ENCODE results near the gene HSPA1L.
A peak's percentile ranks its signal among the peaks of the same experiment; 100 is the strongest.
"Not testable (repeated sequence)": the region's sequence is repeated elsewhere in the genome, so short reads cannot be mapped to it uniquely, and the experiment has no call there.

Gene HSPA1L

DNA sequence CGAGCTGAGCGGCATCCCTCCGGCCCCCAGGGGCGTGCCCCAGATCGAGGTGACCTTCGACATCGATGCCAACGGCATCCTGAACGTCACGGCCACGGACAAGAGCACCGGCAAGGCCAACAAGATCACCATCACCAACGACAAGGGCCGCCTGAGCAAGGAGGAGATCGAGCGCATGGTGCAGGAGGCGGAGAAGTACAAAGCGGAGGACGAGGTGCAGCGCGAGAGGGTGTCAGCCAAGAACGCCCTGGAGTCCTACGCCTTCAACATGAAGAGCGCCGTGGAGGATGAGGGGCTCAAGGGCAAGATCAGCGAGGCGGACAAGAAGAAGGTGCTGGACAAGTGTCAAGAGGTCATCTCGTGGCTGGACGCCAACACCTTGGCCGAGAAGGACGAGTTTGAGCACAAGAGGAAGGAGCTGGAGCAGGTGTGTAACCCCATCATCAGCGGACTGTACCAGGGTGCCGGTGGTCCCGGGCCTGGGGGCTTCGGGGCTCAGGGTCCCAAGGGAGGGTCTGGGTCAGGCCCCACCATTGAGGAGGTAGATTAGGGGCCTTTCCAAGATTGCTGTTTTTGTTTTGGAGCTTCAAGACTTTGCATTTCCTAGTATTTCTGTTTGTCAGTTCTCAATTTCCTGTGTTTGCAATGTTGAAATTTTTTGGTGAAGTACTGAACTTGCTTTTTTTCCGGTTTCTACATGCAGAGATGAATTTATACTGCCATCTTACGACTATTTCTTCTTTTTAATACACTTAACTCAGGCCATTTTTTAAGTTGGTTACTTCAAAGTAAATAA, 2.2 kb upstream of the HSPA1L start:
- DNase-seq (ENCODE audit: insufficient read length, low spot score); FAIRE-seq: not testable (repeated sequence)

DNA sequence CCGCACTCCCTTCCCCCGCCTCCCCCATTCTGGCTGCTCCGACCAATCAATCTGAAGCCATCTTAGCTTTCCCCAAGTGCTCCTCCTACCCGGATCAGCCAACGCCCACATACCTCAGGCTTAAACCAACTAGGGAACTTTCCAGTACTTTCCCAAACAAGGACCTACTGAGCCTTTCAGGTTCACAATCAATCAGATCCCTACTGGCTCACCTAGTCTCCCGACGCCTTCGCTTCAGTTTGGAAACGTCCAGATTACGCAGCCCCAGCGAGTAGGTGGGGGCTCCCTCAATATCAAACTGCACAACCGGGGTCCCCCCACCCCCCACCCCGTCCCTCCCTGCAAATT, 432 bp downstream of the HSPA1L start:
- DNase-seq (ENCODE audit: insufficient read length, low spot score) (no peak), FAIRE-seq (no peak)

DNA sequence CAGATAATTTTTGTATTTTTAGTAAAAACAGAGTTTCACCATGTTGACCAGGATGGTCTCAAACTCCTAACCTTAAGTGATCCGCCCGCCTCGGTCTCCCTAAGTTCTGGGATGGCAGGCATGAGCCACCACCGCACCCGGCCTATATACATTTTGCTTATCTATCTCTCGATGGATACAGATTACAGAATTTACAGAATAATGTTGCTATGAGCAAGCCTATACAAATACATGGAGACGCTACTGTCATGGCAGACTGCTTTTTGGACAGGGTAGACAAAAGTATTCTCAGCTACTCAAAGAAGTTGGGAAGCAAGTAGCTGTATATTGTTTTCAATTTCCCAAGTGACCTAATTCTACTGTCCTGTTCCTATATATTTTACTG, 1.6 kb downstream of the HSPA1L start:
- DNase-seq (ENCODE audit: insufficient read length, low spot score) (no peak), FAIRE-seq (no peak)

DNA sequence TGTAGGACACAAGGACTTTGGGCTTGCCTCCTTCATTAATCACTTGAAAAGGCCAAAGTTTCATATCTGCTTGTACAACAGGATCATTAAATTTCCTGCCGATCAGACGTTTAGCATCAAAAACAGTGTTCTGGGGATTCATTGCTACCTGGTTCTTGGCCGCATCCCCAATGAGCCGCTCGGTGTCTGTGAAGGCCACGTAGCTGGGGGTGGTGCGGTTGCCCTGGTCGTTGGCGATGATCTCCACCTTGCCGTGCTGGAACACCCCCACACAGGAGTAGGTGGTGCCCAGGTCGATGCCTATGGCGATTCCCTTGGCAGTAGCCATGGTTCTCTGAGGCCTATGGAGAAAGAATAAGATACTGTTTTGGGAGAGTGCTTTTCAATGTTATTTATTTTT, 3.4 kb downstream of the HSPA1L start:
- no peak for FAIRE-seq
- no peak for DNase-seq (ENCODE audit: insufficient read length, low spot score)

DNA sequence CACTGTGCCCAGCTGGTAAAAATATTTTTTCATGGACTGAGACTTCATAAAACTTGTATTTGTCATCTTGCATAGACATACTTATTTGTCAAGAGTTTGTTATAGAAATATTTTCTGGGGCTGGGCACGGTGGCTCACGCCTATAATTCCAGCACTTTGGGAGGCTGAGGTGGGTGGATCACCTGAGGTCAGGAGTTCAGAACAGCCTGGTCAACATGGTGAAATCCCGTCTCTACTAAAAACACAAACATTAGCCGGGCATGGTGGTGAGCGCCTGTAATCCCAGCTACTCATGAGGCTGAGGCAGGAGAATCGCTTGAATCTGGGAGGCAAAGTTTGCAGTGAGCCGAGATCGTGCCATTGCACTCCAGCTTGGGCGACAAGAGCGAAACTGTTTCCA, 6.5 kb downstream of the HSPA1L start:
- not testable (repeated sequence) for DNase-seq (ENCODE audit: insufficient read length, low spot score); FAIRE-seq

DNA sequence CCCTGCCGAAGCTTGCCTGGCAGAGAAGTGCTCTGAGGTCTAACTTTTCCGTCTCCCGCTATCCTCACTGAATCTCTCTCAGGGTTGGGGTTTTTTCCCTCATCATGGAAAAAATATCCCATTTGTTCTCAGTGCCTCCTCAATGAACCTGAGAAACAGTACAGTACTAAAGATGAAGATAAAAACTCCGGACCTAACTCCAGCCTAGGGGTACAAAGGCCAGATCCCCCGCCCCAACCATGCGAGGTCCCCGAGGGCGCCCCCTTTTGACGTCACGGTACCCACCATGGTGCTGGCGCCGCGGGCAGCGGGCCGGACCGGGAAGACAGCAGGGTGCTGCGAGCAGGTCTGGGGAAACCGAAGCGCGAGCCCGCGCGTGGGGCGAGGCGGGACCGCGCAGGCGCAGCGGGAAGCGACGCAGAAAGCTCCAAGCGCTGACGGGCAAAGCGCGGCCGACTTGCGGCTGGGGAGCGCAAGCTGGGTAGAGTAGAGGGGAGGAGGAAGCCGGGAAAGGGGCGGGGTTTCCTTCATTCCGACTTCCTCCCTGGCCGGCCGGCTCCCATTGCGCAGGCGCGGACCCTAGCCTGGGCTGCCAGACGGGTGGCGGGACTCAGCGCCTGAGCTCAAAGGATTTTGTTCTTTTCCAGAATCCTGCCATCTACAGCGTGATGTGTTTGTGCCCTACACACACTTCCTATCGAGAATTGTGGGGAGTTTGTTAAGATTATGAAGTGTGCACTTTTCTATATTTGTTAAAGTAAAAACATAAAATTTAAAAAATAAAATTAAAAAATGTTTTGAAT, 8.4 kb downstream of the HSPA1L start, which contains the start of gene LSM2:
Gene LSM2 (minus strand): TSS at position 497 of the 803 bp plus-strand sequence. CDS start 209 bp downstream, at position 288.
- FAIRE-seq (peak; percentile 93), DNase-seq (ENCODE audit: insufficient read length, low spot score) (peak; percentile 99)

DNA sequence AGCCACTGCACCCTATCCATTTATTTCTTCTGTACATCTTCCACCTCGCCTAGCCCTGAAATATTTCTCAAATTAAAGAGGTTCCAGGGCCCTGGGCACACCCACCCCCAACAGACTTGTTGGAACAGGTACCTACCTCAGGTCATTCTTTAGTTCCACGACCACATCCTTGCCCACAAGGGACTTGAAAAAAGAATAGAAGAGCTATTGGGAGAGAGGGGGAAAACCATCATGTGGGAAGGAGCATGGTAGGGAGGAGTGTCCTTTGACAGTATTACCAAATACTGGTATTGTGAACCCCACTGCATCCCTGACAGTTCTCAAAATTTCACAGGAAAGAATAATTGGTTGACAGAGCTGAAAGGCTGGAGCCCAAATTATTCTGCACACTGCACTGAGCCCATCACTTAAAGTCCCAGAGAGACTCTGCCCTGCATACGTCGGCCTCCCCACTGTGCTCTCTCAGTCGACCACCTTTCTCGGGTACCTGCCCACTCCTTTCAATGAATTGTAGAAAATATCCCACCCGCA, 9.1 kb downstream of the HSPA1L start:
- DNase-seq (ENCODE audit: insufficient read length, low spot score): no peak
- FAIRE-seq: no peak

DNA sequence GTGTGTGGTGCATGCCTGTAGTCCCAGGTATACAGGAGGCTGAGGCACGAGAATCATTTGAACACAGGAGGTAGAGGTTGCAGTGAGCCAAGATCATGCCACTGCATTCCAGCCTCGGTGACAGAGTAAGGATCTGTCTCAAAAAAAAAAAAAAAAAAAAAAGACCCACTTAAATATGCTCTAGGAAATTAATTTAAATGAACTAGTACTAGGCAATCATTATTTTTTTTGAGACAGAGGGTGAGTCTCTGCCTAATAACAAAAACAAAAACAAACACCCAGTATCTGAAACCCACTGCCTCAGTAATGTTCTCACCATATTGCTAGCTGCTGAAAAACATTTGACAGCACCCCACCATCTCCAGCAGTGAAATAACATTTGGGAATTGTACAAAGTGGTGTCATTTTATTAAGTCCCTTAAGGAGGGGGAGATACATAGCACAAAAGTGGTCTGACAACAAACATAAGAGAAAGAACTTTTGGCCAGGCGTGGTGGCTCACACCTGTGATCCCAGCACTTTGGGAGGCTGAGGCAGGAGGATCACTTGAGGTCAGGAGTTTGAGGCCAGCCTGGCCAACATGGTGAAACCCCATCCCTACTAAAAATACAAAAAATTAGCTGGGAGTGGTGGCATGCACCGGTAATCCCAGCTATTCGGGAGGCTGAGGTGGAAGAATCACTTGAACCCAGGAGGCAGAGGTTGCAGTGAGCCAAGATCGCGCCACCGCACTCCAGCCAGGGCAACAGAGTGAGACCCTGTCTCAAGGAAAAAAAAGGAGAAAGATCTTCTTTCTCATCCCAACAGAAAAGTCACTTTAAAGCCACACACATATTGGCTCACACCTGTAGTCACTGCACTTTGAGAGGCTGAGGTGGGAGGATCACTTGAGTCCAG, 13.8 kb downstream of the HSPA1L start:
- FAIRE-seq; DNase-seq (ENCODE audit: insufficient read length, low spot score): not testable (repeated sequence)

DNA sequence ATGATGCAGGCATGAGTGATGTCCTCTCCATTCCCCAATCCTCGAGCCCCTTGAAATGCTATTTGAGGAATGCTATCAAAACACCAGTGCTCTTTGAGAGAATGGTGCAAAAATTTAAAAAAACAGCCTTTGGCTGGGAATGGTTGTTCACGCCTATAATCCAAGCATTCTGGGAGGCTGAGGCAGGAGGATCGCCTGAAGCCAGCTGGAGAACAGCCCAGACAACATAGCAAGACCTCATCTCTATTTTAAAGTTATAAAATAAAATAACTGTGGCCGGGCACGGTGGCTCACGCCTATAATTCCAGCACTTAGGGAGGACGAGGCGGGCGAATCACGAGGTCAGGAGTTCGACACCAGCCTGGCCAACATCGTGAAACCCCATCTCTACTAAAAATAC, 15.3 kb downstream of the HSPA1L start:
- FAIRE-seq: no peak

DNA sequence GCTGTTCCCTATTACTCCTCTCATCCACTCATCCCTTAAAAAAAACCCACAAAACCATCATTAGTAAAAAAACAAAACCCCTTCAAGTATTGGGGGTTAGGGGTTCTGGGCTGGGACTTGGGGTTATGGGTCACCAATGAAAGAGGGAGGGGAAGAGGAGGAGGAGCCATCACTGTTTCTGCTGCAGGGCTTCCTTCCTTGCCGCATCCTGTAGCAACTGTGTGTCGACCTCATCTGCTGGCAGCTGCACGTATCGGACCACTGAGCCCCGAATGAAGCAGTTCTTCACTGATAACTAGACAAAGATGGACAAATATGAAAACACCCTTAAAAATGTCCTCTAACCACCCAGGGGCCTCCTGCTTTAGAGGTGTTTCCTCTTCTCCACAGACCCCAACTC, 17.5 kb downstream of the HSPA1L start:
- FAIRE-seq (no peak), DNase-seq (ENCODE audit: insufficient read length, low spot score) (no peak)

More for the DNA sequence above, 15.3 kb downstream of the HSPA1L start:
- DNase-seq (ENCODE audit: insufficient read length, low spot score): no peak

DNA sequence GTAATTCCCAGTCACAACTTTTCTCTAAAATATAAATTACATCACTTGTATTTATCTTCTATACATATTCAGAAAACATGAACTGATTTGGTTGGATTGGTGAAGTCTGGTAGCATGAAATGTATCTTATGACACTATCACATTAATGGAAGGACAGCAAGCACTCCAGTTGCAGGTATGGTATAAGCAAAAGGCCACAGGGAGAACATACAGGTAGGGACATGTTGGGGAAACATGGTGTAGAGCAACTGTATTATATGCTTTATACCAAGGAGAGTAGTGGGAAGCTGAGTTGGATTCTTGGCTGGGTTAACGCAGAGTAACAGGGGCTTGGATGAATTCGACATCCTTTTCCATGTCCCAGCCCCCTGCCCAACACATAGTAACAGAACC, 18.1 kb downstream of the HSPA1L start:
- FAIRE-seq (no peak), DNase-seq (ENCODE audit: insufficient read length, low spot score) (no peak)

DNA sequence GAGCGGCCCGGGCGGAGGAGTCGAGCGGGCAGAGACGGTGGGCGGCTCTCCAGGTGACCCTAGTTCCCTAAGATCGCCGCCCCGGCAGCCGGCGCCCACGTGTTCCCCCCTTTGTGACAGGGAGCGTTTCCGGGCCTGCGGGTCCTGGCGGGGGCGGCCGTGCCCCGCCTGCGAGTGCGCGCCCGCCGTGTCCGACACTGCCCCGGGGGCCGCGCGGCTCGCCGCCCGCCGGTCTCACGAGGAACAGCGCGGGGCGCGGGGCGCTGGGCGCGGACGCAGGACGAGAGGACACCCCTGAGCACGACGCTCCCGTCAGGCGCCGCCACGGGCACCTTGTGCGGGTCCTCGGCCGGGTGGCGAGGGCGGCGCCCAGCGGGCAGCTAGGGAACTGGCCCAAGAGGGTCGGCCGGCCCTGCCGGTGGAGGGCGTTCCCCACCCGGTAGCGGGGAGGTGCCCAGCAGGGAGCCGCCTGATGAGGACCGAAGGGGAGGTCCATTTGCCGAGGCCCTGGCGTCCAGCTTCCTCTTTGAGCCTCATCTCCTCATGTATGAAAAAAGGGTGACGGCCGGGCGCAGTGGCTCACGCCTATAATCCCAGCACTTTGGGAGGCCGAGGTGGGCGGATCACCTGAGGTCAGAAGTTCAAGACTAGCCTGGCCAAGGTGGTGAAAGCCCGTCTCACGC, 19.3 kb downstream of the HSPA1L start, which contains the start of gene VARS1:
Gene VARS1 (minus strand): TSS at position 137 of the 683 bp plus-strand sequence. CDS start 535 bp downstream, outside the sequence.
- FAIRE-seq (peak; percentile 89), DNase-seq (ENCODE audit: insufficient read length, low spot score) (peak; percentile 96)

DNA sequence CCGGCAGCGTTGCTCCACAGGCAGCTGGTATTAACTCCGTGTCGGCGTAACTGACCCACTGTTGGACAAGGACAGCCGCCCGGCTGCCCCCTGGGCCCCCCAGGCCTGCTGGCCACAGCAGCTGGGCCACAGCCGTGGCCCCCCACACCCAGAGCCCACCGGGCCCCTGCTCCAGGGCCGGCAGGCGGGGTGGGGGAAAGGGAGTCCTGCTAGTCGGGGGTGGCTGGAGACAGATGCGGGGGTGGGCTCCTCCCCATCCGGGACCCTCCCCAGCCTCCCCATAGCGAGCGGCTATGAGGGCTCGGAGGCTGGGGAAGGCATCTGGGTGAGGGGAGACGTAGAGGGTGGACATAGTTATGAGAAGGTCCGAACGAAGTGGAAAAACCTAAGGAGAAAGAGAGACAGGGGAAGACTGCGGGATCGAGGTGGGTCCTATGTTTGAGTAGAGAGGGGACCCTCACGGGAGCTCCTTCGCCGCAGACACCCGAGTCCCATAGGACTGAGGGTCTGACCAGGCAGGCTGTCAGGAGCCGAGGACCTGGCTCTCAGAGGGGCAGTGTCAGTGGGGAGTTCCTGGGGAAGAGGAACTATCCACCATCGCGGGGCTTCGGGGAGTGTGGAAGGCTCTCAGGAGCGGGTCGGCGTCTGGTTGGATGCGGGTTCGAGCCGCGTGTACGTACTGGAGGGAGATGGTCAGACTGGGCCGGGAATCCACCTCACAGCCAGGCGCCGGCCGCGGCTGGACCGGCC, 20.0 kb downstream of the HSPA1L start:
- DNase-seq (ENCODE audit: insufficient read length, low spot score) (no peak), FAIRE-seq (no peak)

DNA sequence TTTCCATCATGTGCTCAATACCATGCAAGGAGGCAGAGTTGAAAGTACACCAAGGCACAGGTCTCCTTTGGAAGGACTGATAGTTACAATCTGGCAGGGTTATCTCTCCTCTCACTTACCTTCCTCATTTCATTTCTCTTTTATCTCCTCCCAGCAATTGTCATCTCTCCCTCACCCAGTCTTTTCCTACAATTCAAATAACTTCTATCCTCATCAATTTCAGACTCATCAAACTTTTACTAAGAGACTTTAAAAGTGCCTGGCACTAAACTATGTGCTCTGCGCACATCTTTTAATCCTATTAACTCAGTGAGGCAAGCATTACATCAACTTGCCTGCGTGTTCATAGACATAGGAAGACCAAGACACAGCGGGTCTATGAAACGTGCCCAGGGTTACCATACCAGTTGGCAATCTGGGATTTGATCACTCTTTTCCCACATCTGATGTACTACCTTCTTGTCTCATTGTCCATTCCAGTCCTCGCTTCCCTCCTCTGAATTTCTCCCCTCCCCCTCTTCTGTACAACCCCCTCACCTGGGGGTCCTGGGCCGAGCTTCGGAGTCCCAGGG, 20.7 kb downstream of the HSPA1L start:
- DNase-seq (ENCODE audit: insufficient read length, low spot score) (no peak), FAIRE-seq (no peak)

DNA sequence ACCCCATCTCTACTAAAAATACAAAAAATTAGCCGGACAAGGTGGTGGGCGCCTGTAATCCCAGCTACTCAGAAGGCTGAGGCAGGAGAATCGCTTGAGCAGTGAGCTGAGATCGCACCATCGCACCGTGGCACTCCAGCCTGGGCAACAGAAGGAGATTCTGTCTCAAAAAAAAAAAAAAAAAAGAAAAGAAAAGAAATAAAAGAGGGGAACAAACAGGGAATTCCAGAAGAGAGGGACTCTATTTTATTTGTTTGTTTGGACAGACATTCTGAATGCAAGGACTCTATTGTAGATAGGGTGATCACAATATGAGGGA, 21.2 kb downstream of the HSPA1L start:
- DNase-seq (ENCODE audit: insufficient read length, low spot score); FAIRE-seq: not testable (repeated sequence)

DNA sequence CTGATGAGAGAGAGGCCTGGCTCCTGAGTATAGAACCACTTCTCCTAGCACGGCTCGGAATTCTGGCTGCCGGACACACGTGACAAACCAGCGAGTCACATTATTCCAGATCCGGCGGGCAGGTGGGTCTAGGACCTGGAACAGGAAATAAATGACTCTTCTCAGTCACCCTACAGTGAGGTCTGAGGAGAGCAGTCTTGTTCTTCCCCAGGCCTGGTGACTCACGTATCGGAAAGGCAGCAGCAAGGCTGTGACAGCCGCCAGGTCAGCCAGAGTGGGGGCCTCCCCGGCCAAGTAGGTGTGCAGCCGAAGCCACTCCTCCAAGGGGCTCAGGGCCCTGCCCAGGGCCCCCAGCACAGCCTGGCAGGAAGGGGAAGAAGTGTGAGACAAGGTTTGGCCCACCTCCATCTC, 22.3 kb downstream of the HSPA1L start:
- FAIRE-seq: no peak

DNA sequence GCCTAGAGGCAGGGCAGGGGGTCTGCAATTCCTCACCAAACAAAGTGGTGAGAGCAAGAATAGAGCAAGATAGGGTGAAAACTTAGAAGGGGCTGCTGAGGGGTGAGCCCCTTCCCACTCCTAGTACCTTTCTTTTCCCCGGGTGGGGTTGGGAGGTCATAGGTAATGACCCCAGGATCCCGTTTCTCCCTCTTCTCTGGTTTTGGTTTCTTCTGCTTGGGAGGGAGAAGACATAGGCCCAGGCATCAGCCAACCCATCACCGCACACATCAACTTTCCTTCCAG, 23.1 kb downstream of the HSPA1L start:
- DNase-seq (ENCODE audit: insufficient read length, low spot score) (no peak), FAIRE-seq (no peak)

More for the DNA sequence above, 22.3 kb downstream of the HSPA1L start:
- DNase-seq (ENCODE audit: insufficient read length, low spot score): no peak

DNA sequence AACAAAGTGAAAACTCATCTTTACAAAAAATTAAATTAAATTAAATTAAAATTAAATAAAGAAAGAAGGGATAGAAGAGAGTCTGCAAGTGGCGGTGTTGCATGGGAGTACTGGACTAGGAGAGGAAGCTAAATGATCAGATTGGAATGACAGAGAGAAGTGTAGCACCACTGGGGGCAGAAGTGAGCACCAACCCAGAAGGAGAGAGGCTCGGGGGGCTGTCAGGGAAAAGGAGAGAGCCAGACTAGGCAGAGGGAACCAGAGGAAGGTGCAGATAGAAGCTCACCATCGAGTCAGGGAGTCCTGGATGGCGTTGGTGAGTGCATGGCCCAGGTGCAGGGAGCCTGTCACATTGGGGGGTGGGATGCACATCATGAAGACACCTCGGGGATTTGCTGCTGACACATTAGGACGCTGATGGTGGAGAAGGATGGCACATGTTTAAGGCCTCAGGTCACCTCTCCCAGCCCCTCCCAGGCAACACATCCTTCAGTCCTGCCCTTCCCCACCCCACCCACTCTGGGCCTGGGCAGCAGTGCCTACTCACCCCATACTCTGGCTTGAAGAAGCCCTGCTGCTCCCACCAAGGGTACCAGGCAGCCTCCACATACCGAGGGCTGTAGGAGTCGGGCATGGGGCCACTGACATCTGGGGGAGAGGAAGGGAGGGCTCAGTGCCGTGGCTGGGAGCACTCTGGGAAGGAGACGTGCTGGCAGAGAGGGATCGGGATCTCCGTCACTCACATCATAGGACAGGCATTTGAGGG, 23.6 kb downstream of the HSPA1L start:
- DNase-seq (ENCODE audit: insufficient read length, low spot score) (peak; percentile 71), FAIRE-seq (no peak)
